OCI-LY1 (cell line): Measurements from ENCODE around the gene FTO.

Source experiments
- H2AFZ ChIP-seq: fragments of 200-600 bp; sonication (generic), shearing (Covaris generic); 2 replicates; pipeline ENCODE4 v1.6.0; 2014; ENCODE audit warnings: antibody characterized with exemption, mild to moderate bottlenecking, low read length
- H3F3A ChIP-seq: fragments of 200-600 bp; sonication (generic), shearing (Covaris generic); 2 replicates; pipeline ENCODE4 v1.6.0; 2014; ENCODE audit warnings: mild to moderate bottlenecking, antibody characterized with exemption, low read length, moderate library complexity; ENCODE audit not compliant: insufficient read depth
- H3K27ac ChIP-seq: fragments of 200-600 bp; sonication (generic); 2 replicates; pipeline ENCODE4 v1.5.1; 2014; ENCODE audit warnings: low read length, mixed run types, mild to moderate bottlenecking, low read depth; ENCODE audit not compliant: poor library complexity, severe bottlenecking
- H3K27me3 ChIP-seq: fragments of 200-600 bp; sonication (generic); 2 replicates; pipeline ENCODE4 v1.6.0; 2014; ENCODE audit warnings: antibody characterized with exemption, mild to moderate bottlenecking, low read length, moderate library complexity; ENCODE audit not compliant: insufficient read depth
- H3K36me3 ChIP-seq: fragments of 200-600 bp; sonication (generic); 2 replicates; pipeline ENCODE4 v1.6.1; 2014; ENCODE audit warnings: mild to moderate bottlenecking, antibody characterized with exemption, low read length, moderate library complexity, mixed read lengths; ENCODE audit not compliant: insufficient read depth
- H3K4me1 ChIP-seq: fragments of 200-600 bp; sonication (generic); 2 replicates; pipeline ENCODE4 v1.5.1; 2014; ENCODE audit warnings: mild to moderate bottlenecking, low read length, moderate library complexity; ENCODE audit not compliant: insufficient read depth, severe bottlenecking
- H3K4me2 ChIP-seq: fragments of 200-600 bp; sonication (generic), shearing (Covaris generic); 2 replicates; pipeline ENCODE4 v1.6.1; 2014; ENCODE audit warnings: low read length
- H3K4me3 ChIP-seq: fragments of 200-600 bp; sonication (generic); 2 replicates; pipeline ENCODE4 v1.5.1; 2014; ENCODE audit warnings: low read length, low read depth, mild to moderate bottlenecking, mixed read lengths; ENCODE audit not compliant: poor library complexity, severe bottlenecking
- H3K79me2 ChIP-seq: fragments of 200-600 bp; shearing (Covaris generic); 2 replicates; pipeline ENCODE4 v1.6.1; 2016; ENCODE audit warnings: mixed run types, low read length, mixed read lengths; ENCODE audit not compliant: insufficient read depth
- H3K9ac ChIP-seq: fragments of 200-600 bp; sonication (generic), shearing (Covaris generic); 2 replicates; pipeline ENCODE4 v1.6.1; 2014; ENCODE audit warnings: mild to moderate bottlenecking, low read length, mixed read lengths
- H3K9me2 ChIP-seq: fragments of 200-600 bp; sonication (generic), shearing (Covaris generic); 2 replicates; pipeline ENCODE4 v1.6.1; 2014; ENCODE audit warnings: low read depth, mild to moderate bottlenecking, low read length, mixed read lengths
- H3K9me3 ChIP-seq: fragments of 200-600 bp; shearing (Covaris generic); 2 replicates; pipeline ENCODE4 v1.6.1; 2014; ENCODE audit warnings: low read length, mixed read lengths
- H4K20me1 ChIP-seq: fragments of 200-600 bp; sonication (generic), shearing (Covaris generic); 2 replicates; pipeline ENCODE4 v1.6.0; 2016; ENCODE audit warnings: mild to moderate bottlenecking, low read length; ENCODE audit not compliant: insufficient read depth
- CTCF ChIP-seq: fragments of 200-600 bp; sonication (generic), shearing (Covaris generic); IDR thresholded peaks from 2 replicates; pipeline ENCODE4 v1.5.1; 2017; ENCODE audit warnings: mild to moderate bottlenecking, antibody characterized with exemption, low read length, moderate library complexity, mixed read lengths
- EZH2 ChIP-seq: fragments of 200-600 bp; sonication (generic), shearing (Covaris generic); IDR thresholded peaks from 2 replicates; pipeline ENCODE4 v1.8.0; 2017; ENCODE audit warnings: borderline replicate concordance, mixed run types, mild to moderate bottlenecking, antibody characterized with exemption, low read length, moderate library complexity, mixed read lengths

The FTO gene

DNA sequence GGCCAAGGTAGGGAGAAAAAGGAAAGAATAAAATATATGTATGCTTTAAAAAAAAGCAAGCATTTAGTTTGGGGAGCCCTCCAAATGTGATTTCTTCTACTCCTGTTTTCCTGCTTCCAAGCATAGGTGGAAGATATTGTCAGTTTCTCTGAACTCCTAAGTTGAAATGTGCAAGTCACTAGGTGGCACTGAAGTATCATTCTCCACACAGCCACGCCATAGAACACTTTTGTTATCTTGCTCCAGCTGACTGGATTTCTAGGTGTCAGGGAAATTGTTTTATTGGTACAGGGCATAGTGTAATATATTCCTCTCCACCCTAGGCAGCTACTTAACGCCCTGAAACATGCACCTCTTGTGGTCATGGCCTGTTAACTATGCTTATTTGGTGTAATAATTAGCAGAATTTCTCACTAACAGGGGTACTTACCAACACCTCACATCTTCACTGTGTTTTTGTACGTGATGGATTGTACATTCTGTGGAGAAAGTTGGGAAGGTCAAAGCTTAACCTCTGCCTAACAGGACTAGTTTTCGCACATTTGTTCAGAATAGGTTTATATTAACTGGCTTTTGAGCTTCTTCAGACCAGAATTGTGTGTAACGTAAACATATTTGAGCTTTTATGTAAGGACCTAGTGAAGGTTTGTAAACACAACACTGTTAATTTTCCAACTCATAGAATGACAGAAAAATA lies 69.3 kb downstream of the FTO start:
- H3K36me3 ChIP-seq, result no peaks in the 10 kb centered on the region
- H3K27ac ChIP-seq, result peak overlapping the region; percentile 4
- H3K9ac ChIP-seq, result no peak overlapping the region
- H4K20me1 ChIP-seq, result no peaks in the 10 kb centered on the region
- H2AFZ ChIP-seq, result peak overlapping the region; percentile 1; the same call in 1 of the 2 replicates
- no peaks in the 10 kb centered on the region for H3K27me3 ChIP-seq
- peak overlapping the region; percentile 8 for H3K4me3 ChIP-seq
- no peaks in the 10 kb centered on the region for H3F3A ChIP-seq
- H3K9me3 ChIP-seq, result no peaks in the 10 kb centered on the region
- peaks cover 47% of the 10 kb centered on the region for H3K4me1 ChIP-seq
- H3K79me2 ChIP-seq, result no peaks in the 10 kb centered on the region
- peak overlapping the region; percentile 32 for H3K4me2 ChIP-seq
- H3K9me2 ChIP-seq, result no peaks in the 10 kb centered on the region
- TF ChIP-seq EZH2, result no peak
- TF ChIP-seq CTCF, result peak; percentile 78

DNA sequence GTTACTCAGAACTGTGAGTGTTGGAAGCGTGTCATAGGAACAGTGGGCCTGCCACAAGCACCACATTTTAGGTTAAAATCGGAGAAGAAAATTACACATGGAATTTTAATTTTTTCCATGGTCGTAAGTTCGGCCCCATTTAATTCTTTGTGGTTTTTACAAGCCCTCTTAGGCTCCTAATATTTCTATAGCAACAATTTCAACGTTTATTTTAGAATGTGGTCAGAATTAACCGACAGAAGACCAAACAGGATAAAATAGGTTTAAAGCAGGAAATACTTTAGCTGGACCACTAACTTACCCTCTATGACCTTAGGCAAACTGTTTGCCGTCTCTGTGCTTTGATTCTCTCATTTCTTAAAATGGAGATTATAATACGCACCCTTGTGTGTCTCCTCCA lies 69.9 kb downstream of the FTO start:
- Histone ChIP-seq H3K9me3 (no peaks in the 10 kb centered on the region), H3K4me2 (peak overlapping the region; percentile 32), H2AFZ (peak overlapping the region; percentile 1; the same call in 1 of the 2 replicates), H3F3A (no peaks in the 10 kb centered on the region), H3K4me3 (peak overlapping the region; percentile 8), H3K4me1 (peaks cover 47% of the 10 kb centered on the region), H3K9me2 (no peaks in the 10 kb centered on the region), H3K36me3 (no peaks in the 10 kb centered on the region), H3K9ac (no peak overlapping the region), H3K27ac (peak overlapping the region; percentile 4), H3K79me2 (no peaks in the 10 kb centered on the region), H4K20me1 (no peaks in the 10 kb centered on the region), H3K27me3 (no peaks in the 10 kb centered on the region)
- no peak for TF ChIP-seq CTCF
- TF ChIP-seq EZH2, result no peak

- no peaks in the 10 kb centered on the region for H3F3A ChIP-seq
- H3K4me1 ChIP-seq, result peaks cover 47% of the 10 kb centered on the region
- no peaks in the 10 kb centered on the region for H3K27me3 ChIP-seq
- H3K9me2 ChIP-seq, result no peaks in the 10 kb centered on the region
- no peak overlapping the region for H3K4me3 ChIP-seq
- H3K4me2 ChIP-seq, result no peak overlapping the region; the same call in 1 of the 2 replicates
- H3K79me2 ChIP-seq, result no peaks in the 10 kb centered on the region
- H3K9me3 ChIP-seq, result no peaks in the 10 kb centered on the region
- no peak overlapping the region for H3K27ac ChIP-seq
- TF ChIP-seq EZH2 (no peak), CTCF (no peak)
- H3K36me3 ChIP-seq, result no peaks in the 10 kb centered on the region
- no peak overlapping the region for H3K9ac ChIP-seq
- no peak overlapping the region for H2AFZ ChIP-seq
- no peaks in the 10 kb centered on the region for H4K20me1 ChIP-seq
These were observed 71.3 kb downstream of the FTO start for GRCh38 chr16:53775106-53775820.
